Fibroblast of the aortic adventitia (primary cell): Measurements from ENCODE around the gene KCNQ1. TPM values are rescaled to one million over a fixed set of nuclear protein-coding genes. Genes with fewer than 3 reads are reported as not detected.

ENCODE experiments used
- DNase-seq: peaks from one replicate; pipeline ENCODE4 v3.0.0-alpha.2; 2010; ENCODE audit warnings: low read depth
- H3K4me3 ChIP-seq: 2 replicates; pipeline ENCODE4 v1.5.1; 2011; ENCODE audit warnings: low read depth, mild to moderate bottlenecking, control low read depth, low read length, moderate library complexity
- CTCF ChIP-seq: IDR thresholded peaks from 2 replicates; pipeline ENCODE4 v1.5.1; 2011; ENCODE audit warnings: mild to moderate bottlenecking, low read length, control low read depth, inconsistent platforms; ENCODE audit not compliant: insufficient read depth
- total RNA-seq: library from RNA; depleted of rRNA; stranded (reverse); fragments of >200 nt; gene quantifications from 2 replicates; pipeline ENCODE4 v1.2.3, GENCODE V29; 2012; ENCODE audit warnings: low replicate concordance

Gene KCNQ1
- total RNA-seq, 1 donor: not detected

- DNase-seq: no peak
- TF ChIP-seq CTCF: no peak
- H3K4me3 ChIP-seq: no peak overlapping the region
Measured at GRCh38 chr11:2805388-2806056, 360.7 kb downstream of the KCNQ1 start.

DNA sequence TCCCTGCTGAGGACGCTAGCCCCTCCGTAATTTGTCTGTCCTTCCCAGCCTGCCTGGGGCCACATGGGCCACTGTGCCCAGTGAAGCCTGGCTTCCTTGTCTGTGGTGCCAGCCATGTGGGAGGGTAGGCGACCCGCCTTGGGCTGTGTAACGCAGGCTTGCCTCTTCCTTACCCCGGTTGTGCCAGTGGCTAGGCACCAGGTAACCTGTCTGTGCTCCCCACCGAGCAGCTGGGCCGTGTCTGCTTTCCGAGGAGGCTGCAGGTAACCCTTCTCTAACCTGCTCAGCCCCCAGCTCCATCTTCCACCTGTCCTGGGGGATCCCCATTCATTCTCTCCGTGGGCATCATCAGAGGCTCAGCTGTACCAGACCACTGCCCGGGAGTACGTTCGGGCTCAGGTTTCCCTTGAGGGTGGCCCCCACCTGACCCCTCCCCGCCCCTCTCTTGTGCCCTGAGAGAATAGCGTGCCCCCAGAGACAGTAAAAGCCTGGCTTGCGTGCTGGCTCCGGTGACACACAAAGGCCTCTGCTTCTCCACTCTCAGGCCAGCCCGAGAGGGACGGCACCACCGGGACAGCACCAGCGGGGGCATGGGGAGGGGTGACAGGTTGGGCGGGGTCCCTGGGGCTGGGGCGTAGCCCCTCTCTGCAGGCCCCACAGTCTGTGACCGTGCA is 361.7 kb downstream of the KCNQ1 start:
- DNase-seq: no peak
- H3K4me3 ChIP-seq: no peak overlapping the region
- TF ChIP-seq CTCF: no peak

DNA sequence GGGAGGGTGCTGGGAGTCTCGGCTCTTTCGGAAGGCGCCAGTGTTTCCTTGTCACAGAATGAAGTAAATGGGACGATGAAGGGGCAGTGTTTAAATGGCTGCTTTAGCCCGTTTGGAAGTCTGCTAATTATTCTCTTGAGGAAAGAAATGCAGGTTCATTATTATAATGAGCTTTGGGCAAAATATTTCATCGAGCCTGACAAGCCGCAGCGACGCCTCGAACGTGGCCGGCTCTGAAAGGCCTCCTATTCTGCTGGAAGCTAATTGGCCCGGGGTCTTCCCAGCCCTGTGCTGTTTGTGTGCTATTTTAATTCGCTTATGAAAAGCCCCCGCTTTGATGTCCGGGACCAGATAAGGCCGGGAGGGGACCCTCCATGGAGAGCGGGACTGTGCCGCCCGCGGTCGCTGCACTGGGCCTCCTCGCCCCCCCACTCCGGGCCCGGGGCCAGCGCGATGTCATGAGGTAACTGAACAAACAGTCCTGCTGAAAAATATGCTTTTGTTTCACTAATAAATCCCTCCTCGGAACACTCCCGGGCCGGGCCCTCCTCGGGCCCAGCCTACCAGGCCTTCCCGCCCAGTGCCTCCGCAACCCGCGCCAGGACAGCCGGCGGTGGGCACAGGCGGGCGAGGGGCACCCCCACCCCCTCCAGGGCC is 362.3 kb downstream of the KCNQ1 start:
- TF ChIP-seq CTCF: no peak
- H3K4me3 ChIP-seq: no peak overlapping the region
- DNase-seq: peak; percentile 32

DNA sequence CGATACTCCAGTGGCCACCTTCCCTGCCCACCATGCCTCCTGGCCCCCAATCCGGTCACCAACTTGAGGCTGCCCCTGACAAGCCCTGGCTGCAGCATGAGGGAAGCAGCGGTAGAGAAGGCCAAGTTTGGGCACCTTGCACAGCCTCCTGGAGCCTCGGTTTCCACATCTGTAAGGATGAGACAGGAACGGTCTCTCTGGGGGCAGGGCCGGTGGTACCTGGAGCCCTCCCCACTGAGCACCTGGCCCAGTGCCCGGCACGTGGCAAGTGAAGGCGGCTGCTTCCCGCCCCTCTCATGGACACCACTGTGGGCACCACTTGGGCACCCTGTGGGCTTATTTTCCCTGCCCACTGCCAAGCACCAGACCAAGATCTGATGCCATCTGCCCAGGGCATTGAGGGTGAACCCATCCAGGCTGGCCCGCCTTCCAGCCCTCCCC is 363.0 kb downstream of the KCNQ1 start:
- DNase-seq: no peak
- H3K4me3 ChIP-seq: no peak overlapping the region
- no peak for TF ChIP-seq CTCF

GRCh38 chr11:2808850-2809846 is 364.3 kb downstream of the KCNQ1 start:
- H3K4me3 ChIP-seq: no peak overlapping the region
- no peak for TF ChIP-seq CTCF
- DNase-seq: no peak

DNA sequence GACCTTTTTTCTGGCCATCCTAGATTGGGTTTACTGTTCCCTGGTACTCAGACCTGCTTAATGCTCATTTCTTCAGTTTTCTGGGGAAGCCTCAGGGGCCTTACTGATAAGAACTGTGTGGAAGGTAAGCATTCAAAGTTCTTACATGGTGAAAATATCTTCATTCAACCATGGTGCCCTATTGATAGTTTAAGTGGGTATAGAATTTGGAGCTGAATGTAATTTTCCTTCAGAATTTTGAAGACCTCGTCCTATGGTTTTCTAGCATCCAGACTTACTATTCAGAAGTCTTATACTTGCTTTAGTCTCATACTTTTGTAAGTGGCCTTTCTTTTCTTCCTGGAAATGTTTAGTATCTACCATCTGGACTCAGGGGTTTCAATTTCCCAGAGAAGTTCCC is 365.0 kb downstream of the KCNQ1 start:
- DNase-seq: no peak
- no peak for TF ChIP-seq CTCF
- H3K4me3 ChIP-seq: no peak overlapping the region
